Dermis microvascular lymphatic vessel endothelial cell (primary cell): ENCODE results near the gene SAMD1. TPM values are rescaled to one million over a fixed set of nuclear protein-coding genes. Genes with fewer than 3 reads are reported as not detected.

Experiments
- DNase-seq, 2 donors: peaks; one replicate each; pipeline versions ENCODE4 v3.0.0 to v3.0.0-alpha.2; 2010; ENCODE audit warnings: low read depth in 2 of 2
- total RNA-seq: library from RNA; depleted of rRNA; stranded (reverse); fragments of >200 nt; gene quantifications from 2 replicates; pipeline ENCODE4 v1.2.1, GENCODE V29; 2014

The SAMD1 gene
- total RNA-seq, 1 donor from 2014 or later = 7.8 TPM

- DNase-seq = no peak
Observed at GRCh38 chr19:14113762-14114414, 23.3 kb upstream of the SAMD1 start.

- DNase-seq = no peak
Observed at GRCh38 chr19:14112809-14113385, 22.3 kb upstream of the SAMD1 start.

DNA sequence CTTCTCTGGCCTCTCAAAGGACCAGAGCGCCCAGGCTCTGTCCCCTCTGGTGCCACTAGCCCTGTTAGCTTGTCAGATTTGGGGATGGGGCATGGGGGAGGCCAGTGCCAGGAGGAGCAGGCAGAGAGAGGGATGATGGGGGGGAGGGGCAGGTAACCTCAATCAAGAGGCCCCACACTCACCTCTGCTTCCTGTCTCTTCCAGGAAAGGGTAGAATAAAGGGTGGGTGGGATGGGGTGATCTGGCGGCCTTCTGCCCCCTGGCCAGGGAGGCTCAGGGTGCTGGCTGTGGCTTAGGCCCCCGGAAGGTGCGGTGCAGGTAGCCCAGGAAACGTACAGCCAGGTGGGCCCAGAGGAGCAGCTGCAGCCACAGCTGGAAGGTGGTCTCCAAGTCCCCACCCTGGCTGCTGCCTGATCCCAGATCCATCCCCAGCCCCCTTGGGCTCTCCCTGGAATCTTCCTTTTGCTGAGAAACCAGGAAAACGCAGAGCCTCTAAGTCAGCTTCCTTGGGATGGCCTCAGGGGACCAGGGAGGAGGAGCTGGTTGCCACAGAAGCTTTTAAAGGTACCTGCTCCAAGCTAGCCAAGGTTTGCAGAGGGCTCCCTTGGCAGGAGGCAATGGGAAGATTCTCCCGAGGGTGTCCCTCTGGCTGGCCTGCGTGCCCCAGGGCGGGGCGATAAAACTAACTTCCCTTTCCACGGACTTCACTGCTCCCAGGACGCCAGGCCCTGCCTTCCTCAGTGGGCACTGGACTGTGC is 21.7 kb upstream of the SAMD1 start:
- DNase-seq = no peak

DNA sequence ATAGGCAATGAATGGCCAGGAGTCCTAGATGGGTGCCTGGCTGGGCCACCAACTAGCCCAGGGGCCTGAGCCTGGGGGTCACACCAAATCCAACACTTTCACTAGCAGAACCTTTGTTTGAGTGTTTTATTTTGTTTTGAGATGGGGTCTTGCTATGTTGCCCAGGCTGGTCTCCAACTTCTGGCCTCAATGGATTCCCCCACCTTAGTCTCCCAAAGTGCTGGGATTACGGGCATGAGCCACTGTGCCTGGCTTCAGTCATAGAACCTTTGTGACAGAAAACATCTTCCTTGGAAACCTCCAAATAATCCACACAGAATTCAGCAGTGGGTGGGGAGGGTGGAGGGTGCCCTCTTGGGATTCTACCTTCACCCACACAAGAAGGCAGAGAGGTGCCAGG is 20.9 kb upstream of the SAMD1 start:
- no peak for DNase-seq

DNA sequence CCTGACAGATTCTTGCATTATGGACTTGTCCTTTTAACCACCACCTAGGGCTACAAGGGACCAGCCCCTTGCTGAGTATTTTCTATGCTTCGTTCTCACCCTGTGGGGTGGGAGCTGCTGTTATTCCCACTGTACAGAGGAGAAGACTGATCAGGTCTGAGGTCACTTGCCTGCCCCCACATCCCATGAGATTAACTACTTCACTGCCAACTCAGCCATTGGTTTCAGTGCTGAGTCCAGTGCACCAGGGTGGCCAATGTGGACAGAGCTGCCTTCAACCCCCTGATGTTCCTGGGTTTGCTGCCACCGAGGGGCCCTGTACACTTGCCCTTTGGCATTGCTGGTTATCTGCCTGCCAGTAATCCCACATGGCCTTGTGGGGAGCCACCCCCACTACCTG is 20.1 kb upstream of the SAMD1 start:
- no peak for DNase-seq

- DNase-seq = peak in 1 of 2 donors; percentile 83
Observed at GRCh38 chr19:14107581-14108461, 17.3 kb upstream of the SAMD1 start.

DNA sequence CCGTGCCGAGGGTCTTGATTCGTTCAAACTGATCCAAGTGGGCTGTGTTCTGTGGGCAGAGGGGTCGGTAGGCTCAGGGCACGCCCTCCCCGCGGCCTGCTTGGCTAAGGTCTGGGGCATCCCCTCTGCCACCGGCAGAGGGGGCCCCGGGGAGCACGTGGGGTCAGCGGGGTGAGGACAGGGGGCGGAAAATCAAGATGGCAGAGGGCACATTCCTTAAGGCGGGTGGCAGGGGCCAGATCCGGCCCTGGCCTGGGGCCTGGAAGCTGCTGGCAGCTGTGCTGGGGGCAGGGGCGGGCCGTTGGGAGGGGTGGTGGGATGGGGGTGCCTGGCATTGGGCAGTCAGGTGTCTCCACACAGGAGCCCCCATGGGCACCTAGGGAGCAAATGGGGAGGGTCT is 16.3 kb upstream of the SAMD1 start:
- no peak for DNase-seq

- DNase-seq = no peak
Observed at GRCh38 chr19:14105680-14106079, 15.1 kb upstream of the SAMD1 start.

GRCh38 chr19:14103310-14103709 is 12.8 kb upstream of the SAMD1 start:
- no peak for DNase-seq

DNA sequence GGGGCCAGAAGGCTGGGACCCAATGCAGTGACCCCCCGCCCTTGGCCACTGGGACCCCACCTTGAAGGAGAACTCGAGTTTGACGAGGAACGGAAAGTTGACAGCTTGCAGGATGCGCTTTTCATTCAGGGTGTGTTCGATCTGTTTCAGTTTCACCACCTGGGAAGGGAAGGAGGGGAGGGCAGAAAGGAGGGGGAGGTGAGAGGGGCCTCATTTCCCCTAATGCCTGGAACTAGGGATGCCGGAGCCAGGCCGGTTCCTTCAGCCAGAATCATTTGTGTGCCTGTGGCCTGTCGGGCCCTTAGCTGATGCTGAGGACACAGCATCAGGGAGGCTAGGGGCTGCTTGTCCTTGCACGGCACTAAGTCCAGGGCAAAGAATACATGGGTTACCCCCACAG is 12.2 kb upstream of the SAMD1 start:
- DNase-seq = no peak

DNA sequence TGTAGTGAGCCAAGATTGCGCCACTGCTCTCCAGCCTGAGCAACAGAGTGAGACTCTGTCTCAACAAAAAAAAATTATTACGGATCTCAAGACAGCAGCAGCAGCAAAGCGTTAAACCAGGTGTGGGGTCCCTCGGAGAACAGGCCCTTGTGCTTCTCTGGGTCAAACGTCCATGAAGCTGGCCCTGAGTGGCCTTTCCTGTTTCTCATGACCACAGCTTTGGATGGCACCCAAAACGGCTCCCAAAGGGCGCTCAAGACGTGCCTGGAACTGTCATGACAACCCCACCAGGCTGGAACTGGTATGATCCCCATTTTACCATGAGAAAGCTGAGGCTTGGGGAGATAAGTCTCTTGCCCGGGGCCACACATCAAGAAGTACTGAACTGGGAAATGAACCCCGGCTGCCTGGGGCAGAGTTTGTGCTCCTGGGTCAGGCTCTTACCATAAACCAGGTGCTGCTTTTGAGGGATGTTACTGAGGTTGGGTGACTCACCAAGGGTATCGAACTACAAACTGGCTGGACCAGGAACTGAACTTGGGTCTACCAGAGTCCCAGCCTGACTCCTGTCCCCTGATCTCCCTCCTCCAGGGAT is 11.6 kb upstream of the SAMD1 start:
- DNase-seq = no peak

DNA sequence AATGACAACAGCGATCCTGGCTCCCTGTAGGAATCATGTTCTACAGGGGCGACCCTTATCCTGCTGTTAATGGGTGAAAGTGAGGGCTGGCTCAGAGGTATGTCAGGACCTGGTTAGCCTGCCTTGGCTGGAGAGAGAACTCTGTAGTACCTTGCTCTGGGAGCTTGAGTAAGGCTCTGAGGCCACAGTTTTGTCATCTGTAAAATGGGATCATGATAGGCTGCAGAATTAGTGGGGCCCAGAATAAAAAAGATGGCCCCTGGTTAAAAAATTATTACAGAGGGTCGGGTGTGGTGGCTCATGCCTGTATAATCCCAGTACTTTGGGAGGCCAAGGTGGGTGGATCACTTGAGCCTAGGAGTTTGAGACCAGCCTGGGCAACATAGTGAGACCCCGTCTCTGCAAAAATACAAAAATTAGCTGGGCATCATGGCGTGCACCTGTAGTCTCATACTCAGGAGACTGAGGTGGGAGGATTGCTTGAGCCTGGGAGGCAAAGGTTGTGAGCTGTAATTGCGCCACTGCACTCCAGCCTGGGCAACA is 10.5 kb upstream of the SAMD1 start:
- DNase-seq = no peak

- DNase-seq = no peak
Observed at GRCh38 chr19:14097532-14098151, 7.1 kb upstream of the SAMD1 start.

GRCh38 chr19:14096272-14096992 is 5.9 kb upstream of the SAMD1 start:
- no peak for DNase-seq

- no peak for DNase-seq
Observed at GRCh38 chr19:14094854-14095253, 4.3 kb upstream of the SAMD1 start.

GRCh38 chr19:14093117-14093823 is 2.7 kb upstream of the SAMD1 start:
- DNase-seq = no peak

DNA sequence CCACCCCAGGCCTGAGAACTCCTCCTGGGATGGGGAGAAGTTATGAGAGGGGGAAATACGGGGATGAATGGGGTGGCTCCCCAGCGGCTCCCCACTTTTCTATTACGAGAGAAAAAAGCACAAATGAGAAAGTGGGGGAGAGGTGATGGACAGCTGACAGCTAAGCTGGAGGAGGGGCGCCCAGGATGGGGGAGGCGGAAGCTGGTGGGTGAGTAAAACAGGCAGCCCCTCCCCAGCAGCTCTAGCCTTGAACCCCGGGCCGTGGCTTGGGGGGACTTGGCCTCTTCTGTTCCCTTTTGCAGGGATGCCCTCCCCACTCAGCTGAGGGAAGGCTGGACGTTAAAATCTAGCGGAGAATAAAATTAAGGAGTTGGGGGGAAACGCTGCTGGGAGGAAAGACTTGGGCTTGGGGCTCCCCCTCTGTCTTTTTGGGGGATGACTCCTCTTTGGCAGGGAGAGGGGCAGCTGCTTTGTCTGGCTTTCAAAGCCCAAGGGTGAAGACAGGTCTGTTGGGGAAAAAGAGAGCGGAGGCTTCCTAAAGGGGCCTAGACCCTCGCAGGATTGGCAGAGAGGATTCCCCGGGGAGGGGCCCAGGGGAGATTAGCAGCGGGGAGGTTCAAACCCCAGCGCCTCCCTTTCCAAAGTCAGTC is 1.4 kb upstream of the SAMD1 start:
- DNase-seq = no peak

DNA sequence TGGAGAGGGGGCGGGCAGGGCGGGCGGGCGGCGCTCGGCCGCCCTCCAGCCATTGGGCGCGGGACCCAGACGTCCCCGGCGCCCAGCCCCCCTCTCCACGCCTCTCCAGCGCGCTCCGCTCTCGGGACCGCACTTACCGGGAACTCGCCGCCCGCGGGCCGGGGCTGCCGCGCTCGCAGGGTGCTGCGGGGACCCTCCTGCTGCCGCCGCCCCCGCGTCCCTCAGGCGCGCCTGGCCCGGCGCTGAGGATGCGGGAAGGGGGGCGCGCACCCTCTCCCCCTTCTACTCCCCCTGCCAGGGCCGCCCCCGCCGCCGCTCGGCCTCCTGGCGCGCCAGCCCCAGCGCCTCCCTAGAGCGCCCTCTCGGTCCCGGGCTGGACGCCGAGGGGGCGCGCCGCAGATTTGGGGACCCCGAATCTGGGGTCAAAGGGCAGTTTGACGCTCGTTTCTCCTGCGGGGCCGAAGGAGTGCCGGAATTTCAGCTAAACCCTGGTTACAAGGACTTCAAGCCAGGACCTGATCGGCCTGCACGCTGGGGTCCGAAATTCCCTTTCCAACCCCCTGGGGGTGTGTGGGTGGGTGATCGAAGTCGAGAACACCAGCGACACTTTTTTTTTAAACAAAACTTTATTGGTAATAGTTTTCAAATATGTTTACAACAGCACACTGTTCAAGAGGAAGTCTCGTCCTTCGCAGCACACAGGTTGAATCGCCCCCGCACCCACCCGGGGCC is 696 bp upstream of the SAMD1 start:
- DNase-seq = peak in 1 of 2 donors; percentile 56
